T-helper 17 cell (primary cell): ENCODE results near the gene TMEM132D. TPM values are rescaled to one million over a fixed set of nuclear protein-coding genes. Genes with fewer than 3 reads are reported as not detected.
"Not testable (repeated sequence)": the region's sequence is repeated elsewhere in the genome, so short reads cannot be mapped to it uniquely, and the experiment has no call there.

Source experiments
- ATAC-seq: fragments of 150-1000 bp; cut with Tn5 transposase; 2 replicates; pipeline ENCODE4 v1.10.0; 2021; ENCODE audit warnings: mild to moderate bottlenecking, moderate library complexity
- DNase-seq, 3 donors: peaks; one replicate each; pipeline versions ENCODE4 v3.0.0 to v3.0.0-alpha.2; 2020 to 2021
- H3K9me3 ChIP-seq: one replicate; pipeline ENCODE4 v1.7.0; 2013; ENCODE audit warnings: low read length, mild to moderate bottlenecking; ENCODE audit not compliant: control insufficient read depth, poor library complexity, severe bottlenecking
- H3K27ac Mint-ChIP-seq: one replicate; pipeline ENCODE4 v1.8.0; 2022; ENCODE audit warnings: mild to moderate bottlenecking, moderate library complexity, mixed read lengths
- H3K27me3 Mint-ChIP-seq: one replicate; pipeline ENCODE4 v1.8.0; 2022; ENCODE audit warnings: mixed read lengths
- H3K36me3 Mint-ChIP-seq: one replicate; pipeline ENCODE4 v1.8.0; 2022; ENCODE audit warnings: low read depth, mixed read lengths
- H3K4me1 Mint-ChIP-seq: one replicate; pipeline ENCODE4 v1.8.0; 2022; ENCODE audit warnings: mild to moderate bottlenecking, mixed read lengths
- H3K4me3 Mint-ChIP-seq: one replicate; pipeline ENCODE4 v1.8.0; 2022; ENCODE audit warnings: mild to moderate bottlenecking, moderate library complexity, mixed read lengths
- total RNA-seq, 4 donors: library from RNA in 2 of 4; stranded (reverse) in 2 of 4; gene quantifications; one replicate each; pipeline ENCODE4 v1.2.3 and lab custom pipeline; 2022 to 2026

TMEM132D gene
- total RNA-seq, 2 donors from 2014 or later: not detected

DNA sequence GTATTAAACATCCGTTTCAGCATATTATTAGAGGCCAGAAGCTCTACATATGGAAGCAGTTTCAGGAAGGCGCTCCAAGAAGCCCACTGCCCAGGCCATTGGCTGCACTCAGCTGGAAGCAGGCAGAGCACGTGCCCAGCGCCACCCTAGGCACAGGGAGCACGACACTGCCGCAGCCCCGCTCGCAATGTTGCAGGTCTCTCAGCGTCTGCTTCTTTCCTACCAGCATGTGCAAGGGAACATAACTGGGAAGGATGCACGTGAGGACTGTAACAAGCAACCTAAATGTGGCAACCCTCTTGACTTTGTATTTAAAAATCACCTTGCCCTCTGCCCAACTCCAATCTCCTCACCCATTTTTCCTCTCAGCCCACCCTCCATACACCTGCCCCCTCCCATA, 3.5 kb downstream of the TMEM132D start:
- Mint-ChIP-seq H3K27me3 (peaks cover 10% of the 10 kb centered on the region), H3K4me1 (no peaks in the 10 kb centered on the region), H3K27ac (no peak overlapping the region), H3K4me3 (no peak overlapping the region), H3K36me3 (no peaks in the 10 kb centered on the region)
- DNase-seq (no peak), ATAC-seq (no peak)
- no peaks in the 10 kb centered on the region for H3K9me3 ChIP-seq

DNA sequence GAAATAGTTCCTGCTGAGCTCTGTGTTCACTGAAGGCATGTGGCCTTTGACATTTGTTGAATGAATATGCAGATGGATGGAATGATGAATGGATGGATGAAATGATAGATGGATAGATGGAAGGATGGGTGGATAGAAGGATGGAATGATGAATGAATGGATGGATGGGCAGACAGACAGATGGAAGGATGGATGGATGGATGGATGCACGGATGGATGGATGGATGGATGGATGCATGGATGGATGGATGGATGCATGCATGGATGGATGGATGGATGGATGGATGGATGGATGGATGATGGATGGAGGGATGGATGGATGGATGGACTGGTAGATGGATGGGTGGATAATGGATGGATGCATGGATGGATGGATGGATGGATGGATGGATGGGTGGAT, 4.8 kb downstream of the TMEM132D start:
- not testable (repeated sequence) for H3K27ac Mint-ChIP-seq, H3K27me3 Mint-ChIP-seq, H3K4me3 Mint-ChIP-seq, DNase-seq, ATAC-seq, H3K36me3 Mint-ChIP-seq, H3K4me1 Mint-ChIP-seq, H3K9me3 ChIP-seq

DNA sequence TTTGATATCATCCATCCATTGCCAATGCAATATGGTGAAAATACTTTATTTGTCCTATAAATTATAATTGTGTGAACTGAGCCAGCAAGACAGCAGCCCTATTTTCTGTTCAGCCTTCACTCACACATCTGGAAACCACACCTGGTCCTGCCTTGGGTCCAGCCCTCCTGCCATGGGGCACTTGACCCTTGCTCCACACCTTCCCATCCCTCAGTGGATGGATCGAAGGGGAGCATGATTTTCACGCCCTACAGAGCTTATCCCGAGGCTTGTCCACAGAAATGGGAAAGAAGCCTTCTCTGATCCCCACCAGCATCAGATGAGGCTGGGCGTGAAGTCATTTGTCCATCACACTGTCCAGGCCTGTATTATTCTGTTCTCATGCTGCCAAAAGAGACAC, 10.1 kb downstream of the TMEM132D start:
- no peak for DNase-seq
- Mint-ChIP-seq H3K4me1 (no peaks in the 10 kb centered on the region), H3K36me3 (no peaks in the 10 kb centered on the region), H3K27me3 (no peaks in the 10 kb centered on the region), H3K27ac (no peak overlapping the region), H3K4me3 (no peak overlapping the region)
- ATAC-seq: no peak
- H3K9me3 ChIP-seq: no peaks in the 10 kb centered on the region

DNA sequence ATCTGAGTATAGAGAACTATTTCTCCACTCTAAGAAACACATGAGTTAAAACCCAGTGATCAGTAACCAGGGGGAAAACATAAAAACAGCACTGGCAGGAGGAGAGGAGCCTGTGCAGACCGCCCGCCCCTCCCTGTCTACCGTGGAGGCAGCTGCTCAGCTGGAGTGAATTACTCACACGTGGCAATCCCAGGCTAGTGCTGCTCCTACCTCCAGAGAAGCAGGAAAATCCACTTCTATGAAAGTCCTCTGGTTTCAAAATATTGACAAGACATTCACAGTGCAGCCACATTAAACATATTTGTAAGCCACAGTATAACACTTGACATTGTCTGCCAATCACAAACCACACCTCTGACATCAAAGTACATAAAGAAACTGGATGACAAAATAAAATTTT, 16.7 kb downstream of the TMEM132D start:
- DNase-seq (no peak), ATAC-seq (no peak)
- Mint-ChIP-seq H3K36me3 (no peaks in the 10 kb centered on the region), H3K4me1 (no peaks in the 10 kb centered on the region), H3K27ac (no peak overlapping the region), H3K4me3 (no peak overlapping the region), H3K27me3 (no peaks in the 10 kb centered on the region)
- no peaks in the 10 kb centered on the region for H3K9me3 ChIP-seq

DNA sequence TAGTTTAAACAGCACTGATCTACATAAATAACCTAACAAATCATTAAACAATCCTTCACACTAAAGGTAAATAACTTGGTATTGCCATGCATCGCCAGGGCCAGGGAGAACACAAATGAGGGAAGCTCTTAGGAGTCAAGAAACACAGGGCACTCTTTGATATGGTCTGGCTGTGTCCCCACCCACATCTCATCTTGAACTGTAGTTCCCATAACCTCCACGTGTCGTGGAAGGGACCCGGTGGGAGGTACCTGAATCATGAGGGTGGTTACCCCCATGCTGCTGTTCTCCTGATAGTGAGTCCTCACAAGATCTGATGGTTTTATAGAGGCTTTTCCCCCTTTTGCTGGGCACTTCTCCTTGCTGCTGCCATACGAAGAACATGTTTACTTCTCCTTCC, 17.3 kb downstream of the TMEM132D start:
- no peaks in the 10 kb centered on the region for H3K27me3 Mint-ChIP-seq
- H3K4me3 Mint-ChIP-seq: no peak overlapping the region
- no peaks in the 10 kb centered on the region for H3K9me3 ChIP-seq
- no peaks in the 10 kb centered on the region for H3K4me1 Mint-ChIP-seq
- ATAC-seq (no peak), DNase-seq (no peak)
- no peak overlapping the region for H3K27ac Mint-ChIP-seq
- no peaks in the 10 kb centered on the region for H3K36me3 Mint-ChIP-seq

DNA sequence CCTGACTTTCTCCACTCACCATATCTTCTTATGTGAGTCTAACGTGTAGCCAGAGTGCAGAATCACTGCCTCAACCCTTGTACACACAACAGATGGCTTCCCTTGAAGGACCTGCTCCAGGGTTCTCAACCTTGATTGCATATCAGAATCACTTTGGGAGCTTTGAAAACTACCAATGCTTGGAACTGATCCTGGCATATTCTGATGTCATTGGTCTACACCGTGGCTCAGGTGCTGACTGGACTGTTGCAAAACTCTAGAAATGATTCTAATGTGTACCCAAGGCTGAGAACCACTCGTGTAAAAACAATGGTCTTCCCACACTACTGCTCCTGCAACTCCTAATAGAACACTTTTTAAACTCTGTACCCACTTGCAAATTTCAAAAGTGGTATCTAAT, 18.5 kb downstream of the TMEM132D start:
- DNase-seq: no peak
- Mint-ChIP-seq H3K27ac (no peak overlapping the region), H3K4me1 (no peaks in the 10 kb centered on the region), H3K27me3 (no peaks in the 10 kb centered on the region), H3K4me3 (no peak overlapping the region), H3K36me3 (no peaks in the 10 kb centered on the region)
- no peak for ATAC-seq
- H3K9me3 ChIP-seq: no peaks in the 10 kb centered on the region

DNA sequence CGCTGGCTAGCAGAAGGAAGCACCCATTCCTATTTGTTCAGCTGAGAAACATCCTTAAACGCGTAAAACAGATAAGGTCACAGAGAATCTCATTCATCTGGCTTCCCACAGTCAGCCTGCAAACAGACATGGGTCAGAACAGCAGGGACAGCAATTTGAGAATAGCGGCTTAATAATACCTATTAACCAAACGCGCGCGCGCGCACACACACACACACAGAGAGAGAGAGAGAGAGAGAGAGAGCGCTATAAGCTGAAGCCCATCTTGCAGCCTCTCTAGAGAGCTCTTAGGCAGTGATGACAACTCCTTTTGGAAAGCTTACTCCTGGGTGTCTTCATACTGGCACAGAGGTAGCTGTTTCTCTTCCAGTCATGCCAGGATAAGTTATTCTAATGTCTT, 26.4 kb downstream of the TMEM132D start:
- Mint-ChIP-seq H3K4me1 (no peaks in the 10 kb centered on the region), H3K27ac (no peak overlapping the region), H3K27me3 (no peaks in the 10 kb centered on the region), H3K4me3 (no peak overlapping the region), H3K36me3 (no peaks in the 10 kb centered on the region)
- H3K9me3 ChIP-seq: no peaks in the 10 kb centered on the region
- ATAC-seq: no peak
- DNase-seq: no peak

DNA sequence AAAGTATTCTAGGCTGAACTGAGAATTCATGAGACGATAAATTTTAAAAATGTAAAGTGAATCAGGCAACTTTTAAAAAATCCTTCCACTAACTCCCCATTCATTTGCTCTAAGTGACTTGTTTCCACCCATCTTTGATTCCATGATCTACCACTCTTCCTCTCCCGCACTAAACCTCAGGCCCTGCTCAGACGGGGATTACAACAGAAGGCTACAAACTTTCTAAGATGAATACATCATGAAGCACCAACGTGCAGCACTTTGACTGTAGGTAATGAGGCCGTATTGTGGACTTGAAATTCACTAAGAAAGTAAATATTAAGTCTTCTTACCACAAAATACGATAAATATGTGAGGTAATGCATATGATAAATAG, 30.0 kb downstream of the TMEM132D start:
- H3K9me3 ChIP-seq: no peaks in the 10 kb centered on the region
- H3K36me3 Mint-ChIP-seq: no peaks in the 10 kb centered on the region
- H3K4me1 Mint-ChIP-seq: no peaks in the 10 kb centered on the region
- no peak overlapping the region for H3K27ac Mint-ChIP-seq
- no peak overlapping the region for H3K4me3 Mint-ChIP-seq
- DNase-seq (no peak), ATAC-seq (no peak)
- no peaks in the 10 kb centered on the region for H3K27me3 Mint-ChIP-seq

DNA sequence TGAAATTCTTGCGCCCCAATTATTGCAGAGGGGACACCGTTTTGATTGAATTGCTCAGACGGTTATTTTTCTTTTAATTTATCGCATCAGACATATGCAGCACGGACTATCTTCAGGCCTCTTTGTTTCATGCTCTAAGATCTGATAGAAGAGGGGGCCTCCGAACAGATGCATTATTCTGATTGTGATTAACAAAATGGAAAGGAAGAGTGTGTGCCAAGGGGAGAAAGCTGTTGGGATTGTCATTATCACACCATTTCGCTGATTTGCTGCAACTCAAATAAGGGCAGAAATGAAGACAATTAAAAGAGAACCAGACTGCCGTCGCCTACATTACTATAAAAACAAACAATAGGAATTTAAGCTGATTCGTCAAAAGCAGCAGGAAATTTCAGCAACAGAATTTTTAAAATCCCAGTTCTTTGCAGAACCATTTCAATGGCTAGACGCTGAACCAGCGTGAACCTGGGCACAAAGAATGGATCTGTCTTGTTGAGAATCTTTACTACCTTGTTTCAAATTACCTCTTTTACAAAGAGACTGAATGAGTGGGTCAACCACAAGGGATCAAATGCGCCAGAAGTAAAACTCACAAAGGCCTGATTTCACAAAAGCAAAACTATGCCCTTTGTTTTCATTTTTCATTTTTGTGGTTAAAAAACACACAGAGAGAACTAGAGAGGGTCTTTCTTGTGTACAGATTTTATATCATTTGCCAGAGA, 30.6 kb downstream of the TMEM132D start:
- no peak overlapping the region for H3K4me3 Mint-ChIP-seq
- ATAC-seq (no peak), DNase-seq (no peak)
- no peak overlapping the region for H3K27ac Mint-ChIP-seq
- H3K36me3 Mint-ChIP-seq: no peaks in the 10 kb centered on the region
- no peaks in the 10 kb centered on the region for H3K4me1 Mint-ChIP-seq
- H3K9me3 ChIP-seq: no peaks in the 10 kb centered on the region
- no peaks in the 10 kb centered on the region for H3K27me3 Mint-ChIP-seq

DNA sequence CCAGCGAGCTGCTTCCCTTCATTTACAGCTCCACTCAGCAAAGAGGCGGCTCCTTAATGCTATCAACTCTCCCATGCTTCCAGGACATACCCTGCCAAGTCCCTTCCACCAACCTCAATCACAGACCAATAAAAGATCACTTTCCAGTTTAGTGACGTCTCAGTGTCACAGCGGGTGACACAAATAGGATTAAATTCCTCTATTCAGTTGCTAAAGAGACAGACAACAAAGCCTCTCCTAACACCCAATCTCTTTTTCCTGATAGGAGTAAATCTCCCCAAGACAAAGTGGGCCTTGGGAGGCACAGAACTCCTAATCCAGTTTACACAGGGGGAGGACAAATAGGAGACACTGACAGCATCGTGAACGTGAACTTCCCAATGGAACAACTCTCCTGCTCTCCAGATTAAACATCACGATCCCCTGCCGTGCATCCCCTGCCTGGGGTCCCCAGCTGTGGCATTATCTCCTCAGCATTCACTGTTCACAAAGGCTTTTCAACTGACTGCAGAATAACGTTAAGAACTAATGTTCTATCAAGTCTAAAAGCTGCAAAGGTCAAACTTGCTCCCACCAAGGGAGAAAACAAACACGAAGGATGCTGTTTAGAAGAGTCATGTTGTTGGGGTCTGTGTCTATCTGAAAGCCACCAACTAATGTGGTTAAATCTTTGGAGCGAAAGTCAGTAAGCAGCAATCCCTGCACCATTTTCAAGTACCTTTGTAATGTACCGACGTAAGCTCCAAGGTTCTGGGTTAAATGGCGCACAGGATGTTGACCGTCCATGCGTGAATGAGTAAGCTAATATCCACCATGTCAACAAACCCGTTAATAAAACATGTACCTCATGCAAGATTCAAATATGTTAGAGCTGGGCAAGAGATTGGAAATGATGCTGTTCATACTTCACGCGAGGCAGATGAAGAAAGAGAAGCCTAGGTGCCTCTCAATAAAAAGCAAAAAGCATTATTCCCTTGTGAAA, 31.5 kb downstream of the TMEM132D start:
- no peaks in the 10 kb centered on the region for H3K36me3 Mint-ChIP-seq
- ATAC-seq (no peak), DNase-seq (no peak)
- H3K9me3 ChIP-seq: no peaks in the 10 kb centered on the region
- no peak overlapping the region for H3K27ac Mint-ChIP-seq
- H3K4me3 Mint-ChIP-seq: no peak overlapping the region
- H3K27me3 Mint-ChIP-seq: no peaks in the 10 kb centered on the region
- no peaks in the 10 kb centered on the region for H3K4me1 Mint-ChIP-seq

DNA sequence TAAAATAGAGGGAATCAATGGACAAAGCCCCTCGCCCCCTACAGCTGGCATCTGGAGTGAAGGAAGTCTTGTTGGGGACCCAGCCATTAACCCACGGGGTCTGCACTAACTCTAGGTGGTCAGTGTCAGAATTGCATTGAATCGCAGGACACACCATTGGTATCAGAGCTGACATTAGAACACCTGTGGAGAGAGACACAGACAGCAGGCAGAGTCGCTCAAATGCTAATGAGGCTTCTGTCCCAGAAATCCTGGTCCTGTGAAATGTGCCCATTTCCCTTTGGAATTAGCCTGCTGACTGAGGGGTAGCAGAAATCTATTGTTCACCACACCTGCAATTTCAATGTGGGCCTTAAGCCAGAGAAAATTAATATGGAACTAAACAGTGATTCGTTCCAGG, 33.0 kb downstream of the TMEM132D start:
- H3K27ac Mint-ChIP-seq: no peak overlapping the region
- no peaks in the 10 kb centered on the region for H3K9me3 ChIP-seq
- ATAC-seq: no peak
- H3K36me3 Mint-ChIP-seq: no peaks in the 10 kb centered on the region
- DNase-seq: no peak
- no peak overlapping the region for H3K4me3 Mint-ChIP-seq
- H3K4me1 Mint-ChIP-seq: no peaks in the 10 kb centered on the region
- no peaks in the 10 kb centered on the region for H3K27me3 Mint-ChIP-seq

DNA sequence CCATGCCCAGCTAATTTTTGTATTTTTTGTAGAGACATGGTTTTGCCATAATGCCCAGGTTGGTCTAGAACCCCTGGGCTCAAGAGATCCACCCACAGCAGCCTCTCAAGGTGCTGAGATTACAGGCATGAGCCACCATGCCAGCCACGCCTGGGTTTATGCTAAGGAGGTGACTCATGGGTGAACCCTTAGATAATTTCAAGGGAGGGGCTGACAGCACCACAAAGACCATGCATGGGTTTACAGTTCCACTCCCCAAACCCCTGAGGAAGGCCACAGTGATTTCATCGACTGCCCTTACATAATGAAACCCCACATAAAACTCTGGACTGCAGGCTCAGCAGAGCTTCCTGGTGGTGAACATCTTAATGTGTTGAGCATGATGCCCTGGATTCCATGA, 33.7 kb downstream of the TMEM132D start:
- Mint-ChIP-seq H3K27me3 (no peaks in the 10 kb centered on the region), H3K4me1 (no peaks in the 10 kb centered on the region), H3K27ac (no peak overlapping the region), H3K36me3 (no peaks in the 10 kb centered on the region), H3K4me3 (no peak overlapping the region)
- no peaks in the 10 kb centered on the region for H3K9me3 ChIP-seq
- no peak for DNase-seq
- no peak for ATAC-seq

DNA sequence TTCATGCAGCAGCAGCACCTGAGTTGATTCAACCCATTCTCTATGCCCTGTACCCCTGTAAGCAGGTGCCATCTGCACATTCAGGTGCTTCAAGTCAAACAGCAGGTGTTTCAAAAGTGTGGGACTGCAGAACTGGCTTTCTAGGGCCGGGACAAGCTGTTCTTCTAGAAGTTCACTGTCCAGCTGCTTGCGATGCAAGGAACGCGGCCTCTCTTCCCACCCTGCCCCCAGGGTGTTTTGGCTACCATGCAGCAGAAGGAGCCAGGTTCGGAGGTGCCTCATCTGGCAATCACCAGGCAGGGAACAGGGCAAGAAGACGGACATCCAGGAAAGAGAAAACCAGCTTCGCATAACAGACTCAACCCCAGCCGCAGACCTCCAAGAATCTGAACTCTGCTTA, 35.2 kb downstream of the TMEM132D start:
- Mint-ChIP-seq H3K27me3 (no peaks in the 10 kb centered on the region), H3K4me1 (no peaks in the 10 kb centered on the region), H3K36me3 (no peaks in the 10 kb centered on the region), H3K4me3 (no peak overlapping the region), H3K27ac (no peak overlapping the region)
- DNase-seq: no peak
- no peak for ATAC-seq
- H3K9me3 ChIP-seq: no peaks in the 10 kb centered on the region

DNA sequence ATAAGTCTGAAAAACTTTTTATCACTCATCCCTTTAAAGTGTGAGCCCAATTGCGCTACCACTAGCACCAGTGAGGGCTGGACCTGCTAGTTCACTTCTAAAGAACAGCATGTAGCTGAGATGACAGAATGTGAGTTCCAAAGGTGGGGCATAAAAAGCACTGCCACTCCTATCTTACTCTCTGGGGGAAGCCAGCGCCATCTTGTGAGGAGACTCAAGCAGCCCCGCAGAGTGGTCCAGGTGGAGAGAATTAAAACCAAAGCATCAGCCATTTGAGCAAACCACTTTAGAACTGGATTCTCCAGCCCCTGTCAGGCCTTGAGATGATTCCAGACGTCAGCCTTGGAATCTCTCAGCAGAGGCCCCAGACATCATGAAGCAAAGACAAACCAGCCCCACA, 39.9 kb downstream of the TMEM132D start:
- no peaks in the 10 kb centered on the region for H3K4me1 Mint-ChIP-seq
- H3K27ac Mint-ChIP-seq: no peak overlapping the region
- DNase-seq (no peak), ATAC-seq (no peak)
- H3K4me3 Mint-ChIP-seq: no peak overlapping the region
- no peaks in the 10 kb centered on the region for H3K36me3 Mint-ChIP-seq
- H3K27me3 Mint-ChIP-seq: no peaks in the 10 kb centered on the region
- no peaks in the 10 kb centered on the region for H3K9me3 ChIP-seq
